ENCODE measurements around the gene UPK3A. TPM values are rescaled to one million over a fixed set of nuclear protein-coding genes. Genes with fewer than 3 reads are reported as not detected.

UPK3A gene
- total and polyA plus RNA-seq, 2 of the 13 experiments (the other 11 are each of a cell fraction or from before 2014, with no cell fraction given) = 10.5 to 13.8 TPM

DNA sequence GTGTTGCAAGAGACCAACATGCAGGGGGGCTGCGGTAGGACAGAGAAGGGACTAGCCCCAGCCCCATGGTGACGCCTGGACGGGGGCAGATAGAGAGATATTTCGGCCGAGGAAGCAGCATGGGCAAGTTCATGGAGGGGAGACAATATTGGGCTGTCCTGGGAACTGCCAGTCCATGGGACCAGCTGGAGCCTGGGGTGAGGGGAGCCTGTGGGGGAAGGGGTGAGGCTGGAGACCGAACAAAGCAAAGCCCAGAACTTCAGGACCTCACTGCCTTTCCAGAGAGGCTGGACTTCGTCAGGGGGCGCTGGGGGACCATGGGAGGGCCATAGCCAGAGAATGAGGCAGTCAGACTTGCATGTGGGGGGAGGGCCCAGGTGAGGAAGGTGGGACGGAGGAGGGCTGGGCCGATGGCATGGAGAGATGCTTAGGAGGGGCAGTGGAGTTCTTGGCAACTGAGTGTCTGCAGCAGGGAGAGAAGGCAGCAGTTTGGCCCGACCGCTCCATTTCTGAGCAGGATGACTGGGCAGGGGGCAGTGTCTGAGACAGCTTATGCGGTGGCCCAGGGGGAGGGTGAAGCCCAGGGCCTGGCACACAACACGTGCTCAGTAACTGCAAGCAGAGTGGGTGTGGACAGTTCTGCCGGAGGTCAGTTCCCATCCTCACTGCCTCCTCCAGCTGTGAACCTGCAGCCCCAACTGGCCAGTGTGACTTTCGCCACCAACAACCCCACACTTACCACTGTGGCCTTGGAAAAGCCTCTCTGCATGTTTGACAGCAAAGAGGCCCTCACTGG, 712 bp downstream of the UPK3A start (continued):
- TF ChIP-seq, protein P1, sequence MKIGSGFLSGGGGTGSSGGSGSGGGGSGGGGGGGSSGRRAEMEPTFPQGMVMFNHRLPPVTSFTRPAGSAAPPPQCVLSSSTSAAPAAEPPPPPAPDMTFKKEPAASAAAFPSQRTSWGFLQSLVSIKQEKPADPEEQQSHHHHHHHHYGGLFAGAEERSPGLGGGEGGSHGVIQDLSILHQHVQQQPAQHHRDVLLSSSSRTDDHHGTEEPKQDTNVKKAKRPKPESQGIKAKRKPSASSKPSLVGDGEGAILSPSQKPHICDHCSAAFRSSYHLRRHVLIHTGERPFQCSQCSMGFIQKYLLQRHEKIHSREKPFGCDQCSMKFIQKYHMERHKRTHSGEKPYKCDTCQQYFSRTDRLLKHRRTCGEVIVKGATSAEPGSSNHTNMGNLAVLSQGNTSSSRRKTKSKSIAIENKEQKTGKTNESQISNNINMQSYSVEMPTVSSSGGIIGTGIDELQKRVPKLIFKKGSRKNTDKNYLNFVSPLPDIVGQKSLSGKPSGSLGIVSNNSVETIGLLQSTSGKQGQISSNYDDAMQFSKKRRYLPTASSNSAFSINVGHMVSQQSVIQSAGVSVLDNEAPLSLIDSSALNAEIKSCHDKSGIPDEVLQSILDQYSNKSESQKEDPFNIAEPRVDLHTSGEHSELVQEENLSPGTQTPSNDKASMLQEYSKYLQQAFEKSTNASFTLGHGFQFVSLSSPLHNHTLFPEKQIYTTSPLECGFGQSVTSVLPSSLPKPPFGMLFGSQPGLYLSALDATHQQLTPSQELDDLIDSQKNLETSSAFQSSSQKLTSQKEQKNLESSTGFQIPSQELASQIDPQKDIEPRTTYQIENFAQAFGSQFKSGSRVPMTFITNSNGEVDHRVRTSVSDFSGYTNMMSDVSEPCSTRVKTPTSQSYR (CRISPR knock-in tag; IDR thresholded peaks at IDR 0.05; ENCODE audit: borderline replicate concordance) = peak; percentile 74; the same call in 1 of the 2 replicates
- TF ChIP-seq ZNF10 (CRISPR knock-in tag; IDR thresholded peaks at IDR 0.05; ENCODE audit: borderline replicate concordance, low read depth) = no peak
- no peak for TF ChIP-seq ZNF430 (CRISPR knock-in tag; IDR thresholded peaks at IDR 0.05)
- no peak for TF ChIP-seq SNAI1 (CRISPR knock-in tag; IDR thresholded peaks at IDR 0.05; ENCODE audit: borderline replicate concordance)
- peak; percentile 93 for TF ChIP-seq ZSCAN22 (CRISPR knock-in tag; IDR thresholded peaks at IDR 0.05)
- TF ChIP-seq IRF2 (CRISPR knock-in tag; IDR thresholded peaks at IDR 0.05) = 0 out of 2 replicates have a peak, but pooled peaks have one; percentile 11
- peak; percentile 23; the same call in 1 of the 2 replicates for TF ChIP-seq BCL6 (CRISPR knock-in tag; IDR thresholded peaks at IDR 0.05)
- TF ChIP-seq HNRNPUL1 (IDR thresholded peaks at IDR 0.05; ENCODE audit: low read depth, low read length) = no peak
- no peak for TF ChIP-seq ZNF749 (CRISPR knock-in tag; IDR thresholded peaks at IDR 0.05; ENCODE audit: borderline replicate concordance)
- TF ChIP-seq HNRNPH1 (optimal IDR thresholded peaks at IDR 0.05; ENCODE audit: low read depth, low read length) = no peak
- TF ChIP-seq ZNF543 (CRISPR knock-in tag; IDR thresholded peaks at IDR 0.05) = no peak
- TF ChIP-seq STAG1 (CRISPR knock-in tag; IDR thresholded peaks at IDR 0.05) = peak; percentile 70
- TF ChIP-seq, protein P2, sequence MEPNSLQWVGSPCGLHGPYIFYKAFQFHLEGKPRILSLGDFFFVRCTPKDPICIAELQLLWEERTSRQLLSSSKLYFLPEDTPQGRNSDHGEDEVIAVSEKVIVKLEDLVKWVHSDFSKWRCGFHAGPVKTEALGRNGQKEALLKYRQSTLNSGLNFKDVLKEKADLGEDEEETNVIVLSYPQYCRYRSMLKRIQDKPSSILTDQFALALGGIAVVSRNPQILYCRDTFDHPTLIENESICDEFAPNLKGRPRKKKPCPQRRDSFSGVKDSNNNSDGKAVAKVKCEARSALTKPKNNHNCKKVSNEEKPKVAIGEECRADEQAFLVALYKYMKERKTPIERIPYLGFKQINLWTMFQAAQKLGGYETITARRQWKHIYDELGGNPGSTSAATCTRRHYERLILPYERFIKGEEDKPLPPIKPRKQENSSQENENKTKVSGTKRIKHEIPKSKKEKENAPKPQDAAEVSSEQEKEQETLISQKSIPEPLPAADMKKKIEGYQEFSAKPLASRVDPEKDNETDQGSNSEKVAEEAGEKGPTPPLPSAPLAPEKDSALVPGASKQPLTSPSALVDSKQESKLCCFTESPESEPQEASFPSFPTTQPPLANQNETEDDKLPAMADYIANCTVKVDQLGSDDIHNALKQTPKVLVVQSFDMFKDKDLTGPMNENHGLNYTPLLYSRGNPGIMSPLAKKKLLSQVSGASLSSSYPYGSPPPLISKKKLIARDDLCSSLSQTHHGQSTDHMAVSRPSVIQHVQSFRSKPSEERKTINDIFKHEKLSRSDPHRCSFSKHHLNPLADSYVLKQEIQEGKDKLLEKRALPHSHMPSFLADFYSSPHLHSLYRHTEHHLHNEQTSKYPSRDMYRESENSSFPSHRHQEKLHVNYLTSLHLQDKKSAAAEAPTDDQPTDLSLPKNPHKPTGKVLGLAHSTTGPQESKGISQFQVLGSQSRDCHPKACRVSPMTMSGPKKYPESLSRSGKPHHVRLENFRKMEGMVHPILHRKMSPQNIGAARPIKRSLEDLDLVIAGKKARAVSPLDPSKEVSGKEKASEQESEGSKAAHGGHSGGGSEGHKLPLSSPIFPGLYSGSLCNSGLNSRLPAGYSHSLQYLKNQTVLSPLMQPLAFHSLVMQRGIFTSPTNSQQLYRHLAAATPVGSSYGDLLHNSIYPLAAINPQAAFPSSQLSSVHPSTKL (CRISPR knock-in tag; IDR thresholded peaks at IDR 0.05) = peak; percentile 25; the same call in 1 of the 2 replicates
- no peak; the same call in 1 of the 2 replicates for TF ChIP-seq SALL1 (CRISPR knock-in tag; IDR thresholded peaks at IDR 0.05)
- TF ChIP-seq MXD4 (CRISPR knock-in tag; IDR thresholded peaks at IDR 0.05) = 0 out of 2 replicates have a peak, but pooled peaks have one; percentile 50
- peak; percentile 61; the same call in 1 of the 2 replicates for TF ChIP-seq CCDC6 (CRISPR knock-in tag; IDR thresholded peaks at IDR 0.05)
- TF ChIP-seq ZNF431 (CRISPR knock-in tag; IDR thresholded peaks at IDR 0.05; ENCODE audit: borderline replicate concordance, low read depth) = no peak
- no peak for TF ChIP-seq ZNF709 (CRISPR knock-in tag; IDR thresholded peaks at IDR 0.05)
- TF ChIP-seq MED1 (CRISPR knock-in tag; IDR thresholded peaks at IDR 0.05) = peak; percentile 31; the same call in 1 of the 2 replicates
- no peak for TF ChIP-seq RFX1 (IDR thresholded peaks at IDR 0.05)
